GM12878 (cell line): ENCODE results near the gene AURKA. TPM values are rescaled to one million over a fixed set of nuclear protein-coding genes. Genes with fewer than 3 reads are reported as not detected.

Experiments
- ATAC-seq: fragments of 200-7000 bp; cut with Tn5 transposase; 3 replicates; pipeline ENCODE4 v1.9.1; 2020; ENCODE audit warnings: mild to moderate bottlenecking, moderate library complexity
- BruUV-seq: library from RNA; stranded (reverse); fragments of 400-500 nt; replicated peaks from 2 replicates; lab custom pipeline; 2021; lab: Mats Ljungman, UMichigan
- CTCF ChIA-PET: fragments of 300-600 bp; sonication (Branson Sonifier 250); formaldehyde crosslinking; extraction: SDS; loops from one replicate; lab custom pipeline; 2021; ENCODE audit warnings: inconsistent platforms; lab: Yijun Ruan, JAX
- POLR2A ChIA-PET: fragments of 350-600 bp; formaldehyde crosslinking; extraction: SDS; loops from one replicate; lab custom pipeline; 2021; ENCODE audit warnings: inconsistent platforms; lab: Charles Lee
- RAD21 ChIA-PET: fragments of 300-600 bp; sonication (Branson Sonifier 250); formaldehyde crosslinking; loops from one replicate; lab custom pipeline; 2023; ENCODE audit warnings: antibody characterized with exemption; ENCODE audit not compliant: unreplicated experiment; lab: Charles Lee
- SMC1A ChIA-PET: fragments of 300-600 bp; sonication (Branson Sonifier 250); formaldehyde crosslinking; loops from one replicate; lab custom pipeline; 2023; ENCODE audit not compliant: unreplicated experiment, uncharacterized antibody; lab: Charles Lee
- DNase-seq: peaks from one replicate; pipeline ENCODE4 v3.0.0-alpha.2; 2011; ENCODE audit warnings: low read depth, low spot score
- FAIRE-seq: peaks from 3 replicates; lab custom pipeline; 2011; peaks lifted over from hg19 to GRCh38; lab: Jason Lieb, UNC
- H2AFZ ChIP-seq: 2 replicates; pipeline ENCODE4 v1.6.0; 2011; ENCODE audit warnings: low read depth, low read length, control low read depth; ENCODE audit not compliant: control insufficient read depth
- H3K27ac ChIP-seq: 2 replicates; pipeline ENCODE4 v1.5.1; 2011; ENCODE audit warnings: control low read depth; ENCODE audit not compliant: control insufficient read depth, insufficient read depth
- H3K27me3 ChIP-seq, 2 experiments: replicated peaks in 1 of 2; 2 replicates each; pipeline versions ENCODE4 v1.6.0 to v1.6.1; 2011; ENCODE audit warnings: low read length in 1 of 2; ENCODE audit not compliant: control insufficient read depth in 2 of 2, insufficient read depth in 2 of 2
- H3K36me3 ChIP-seq, 2 experiments: 2 replicates each; pipeline ENCODE4 v1.5.1; 2011; ENCODE audit warnings: low read length in 1 of 2; ENCODE audit not compliant: control insufficient read depth in 2 of 2, insufficient read depth in 2 of 2
- H3K4me1 ChIP-seq: 2 replicates; pipeline ENCODE4 v1.6.1; 2011; ENCODE audit warnings: mild to moderate bottlenecking, low read length, moderate library complexity, mixed read lengths; ENCODE audit not compliant: control insufficient read depth, insufficient read depth
- H3K4me2 ChIP-seq: 2 replicates; pipeline ENCODE4 v1.6.0; 2011; ENCODE audit warnings: control low read depth; ENCODE audit not compliant: control insufficient read depth, insufficient read depth
- H3K4me3 ChIP-seq: fragments of 200-600 bp; sonication (generic); 2 replicates; pipeline ENCODE4 v1.5.1; 2016
- H3K79me2 ChIP-seq: 2 replicates; pipeline ENCODE4 v1.6.0; 2011; ENCODE audit warnings: low read length; ENCODE audit not compliant: control insufficient read depth, insufficient read depth
- H3K9ac ChIP-seq: 2 replicates; pipeline ENCODE4 v1.8.0; 2011; ENCODE audit warnings: low read length, control low read depth, mixed read lengths; ENCODE audit not compliant: control insufficient read depth, insufficient read depth
- H3K9me3 ChIP-seq: replicated peaks from 3 replicates; pipeline ENCODE4 v1.5.1; 2011; ENCODE audit warnings: mild to moderate bottlenecking, low read length; ENCODE audit not compliant: control insufficient read depth, insufficient read depth
- H4K20me1 ChIP-seq: 2 replicates; pipeline ENCODE4 v1.6.0; 2011; ENCODE audit not compliant: control insufficient read depth, insufficient read depth
- ASH2L ChIP-seq: fragments of 300-600, 200-600 bp; sonication (generic); IDR thresholded peaks from 2 replicates; pipeline ENCODE4 v1.6.1; 2017; ENCODE audit warnings: low read depth, mild to moderate bottlenecking, borderline replicate concordance
- BRCA1 ChIP-seq: IDR thresholded peaks from 2 replicates; pipeline ENCODE4 v1.6.1; 2011; ENCODE audit warnings: low read depth, low read length, improper control_type of control experiment
- CHD4 ChIP-seq: fragments of 200-600 bp; sonication (generic); IDR thresholded peaks from 2 replicates; pipeline ENCODE4 v1.6.1; 2016; ENCODE audit warnings: mild to moderate bottlenecking
- IRF4 ChIP-seq: IDR thresholded peaks from 2 replicates; pipeline ENCODE4 v1.6.1; 2011; ENCODE audit warnings: low read depth, low read length
- JUND ChIP-seq: IDR thresholded peaks from 2 replicates; pipeline ENCODE4 v1.6.1; 2012; ENCODE audit warnings: low read depth, mild to moderate bottlenecking, low read length, improper control_type of control experiment, moderate library complexity
- MXI1 ChIP-seq: fragments of 150-350 bp; IDR thresholded peaks from 2 replicates; pipeline ENCODE4 v1.6.1; 2011; ENCODE audit warnings: low read depth, mild to moderate bottlenecking, inconsistent platforms, low read length, improper control_type of control experiment
- NFYB ChIP-seq: IDR thresholded peaks from 2 replicates; pipeline ENCODE4 v1.6.1; 2011; ENCODE audit warnings: low read depth, mild to moderate bottlenecking, low read length, improper control_type of control experiment, moderate library complexity; ENCODE audit not compliant: insufficient read depth
- SIN3A ChIP-seq: IDR thresholded peaks from 2 replicates; pipeline ENCODE4 v1.6.1; 2012; ENCODE audit warnings: low read depth, low read length, improper control_type of control experiment
- STAT3 ChIP-seq: IDR thresholded peaks from 2 replicates; pipeline ENCODE4 v1.6.1; 2011; ENCODE audit warnings: low read depth, low read length, improper control_type of control experiment
- ZBED1 ChIP-seq: IDR thresholded peaks from 2 replicates; pipeline ENCODE4 v1.6.1; 2016; ENCODE audit warnings: borderline replicate concordance
- ZNF24 ChIP-seq: fragments of 450-650 bp; IDR thresholded peaks from 2 replicates; pipeline ENCODE4 v1.6.1; 2017; ENCODE audit warnings: antibody characterized with exemption, mild to moderate bottlenecking
- ZNF274 ChIP-seq: IDR thresholded peaks from one replicate; pipeline ENCODE4 v1.8.0; 2011; ENCODE audit not compliant: insufficient read length, insufficient read depth
- WGBS: methylation state at CpG from one replicate; pipeline ENCODE4 v1.1.6; 2016; ENCODE audit warnings: low lambda C conversion rate; ENCODE audit not compliant: insufficient replicate concordance, insufficient coverage; ENCODE audit errors: missing lambda C conversion rate; 5-methylcytosine and 5-hydroxymethylcytosine counted together
- in situ Hi-C: fragments of 300-500 bp; cut with MboI; formaldehyde crosslinking; loops from 9 replicates; pipeline ENCODE4 v1.14.3; 2018; ENCODE audit warnings: mixed read lengths
- intact Hi-C: fragments of 100-400 bp; cut with micrococcal nuclease; formaldehyde crosslinking; loops from one replicate; pipeline ENCODE4 v1.14.2; 2022; ENCODE audit not compliant: unreplicated experiment
- polyA plus RNA-seq, 11 experiments: library from polyadenylated mRNA; depleted of rRNA in 4 of 11; unstranded in 6 of 11; stranded (reverse) in 5 of 11; fragments of >200 nt; fragmentation: Nextera tagmentation in 4 of 11; fragmentation: Illumina TruSeq in 1 of 11; extraction: Ambion mirVana in 4 of 11; extraction: Trizol in 1 of 11; gene quantifications; 1 replicate in 1 of 11; 2 replicates in 10 of 11; pipeline versions ENCODE4 v1.2.1 to v1.2.3, GENCODE V29; 2011 to 2016; ENCODE audit warnings: inconsistent platforms in 2 of 11, missing spikeins in 2 of 11, low read depth in 1 of 11
- total RNA-seq, 4 experiments: library from RNA; depleted of rRNA in 3 of 4; stranded (reverse); fragments of >200 nt in 3 of 4; fragmentation: Illumina TruSeq in 1 of 4; extraction: Trizol in 1 of 4; gene quantifications; 2 replicates each; pipeline versions ENCODE4 v1.2.1 to v1.2.3, GENCODE V29; 2013 to 2021
- TF ChIP-seq, protein P1 (sequence below): IDR thresholded peaks from 2 replicates; pipeline ENCODE4 v1.6.1; 2011; ENCODE audit warnings: mild to moderate bottlenecking, low read depth, low read length, moderate library complexity; ENCODE audit not compliant: insufficient replicate concordance
- TF ChIP-seq, protein P2 (sequence below): IDR thresholded peaks from 2 replicates; pipeline ENCODE4 v1.6.1; 2012; ENCODE audit warnings: mild to moderate bottlenecking, low read depth, low read length
- TF ChIP-seq, protein P3 (sequence below): IDR thresholded peaks from 2 replicates; pipeline ENCODE4 v1.6.1; 2011; ENCODE audit warnings: borderline replicate concordance, low read depth, mild to moderate bottlenecking, moderate library complexity, mixed read lengths, low read length; ENCODE audit not compliant: insufficient read depth; ENCODE audit errors: extremely low read length
- TF ChIP-seq, protein P4 (sequence below): fragments of 450-650 bp; IDR thresholded peaks from 2 replicates; pipeline ENCODE4 v1.6.1; 2014; ENCODE audit warnings: mild to moderate bottlenecking

AURKA gene
- total and polyA plus RNA-seq, 10 of the 15 experiments (the other 5 are each of a cell fraction or from before 2014, with no cell fraction given), result 57.3 to 122 (median 73.4) TPM

DNA sequence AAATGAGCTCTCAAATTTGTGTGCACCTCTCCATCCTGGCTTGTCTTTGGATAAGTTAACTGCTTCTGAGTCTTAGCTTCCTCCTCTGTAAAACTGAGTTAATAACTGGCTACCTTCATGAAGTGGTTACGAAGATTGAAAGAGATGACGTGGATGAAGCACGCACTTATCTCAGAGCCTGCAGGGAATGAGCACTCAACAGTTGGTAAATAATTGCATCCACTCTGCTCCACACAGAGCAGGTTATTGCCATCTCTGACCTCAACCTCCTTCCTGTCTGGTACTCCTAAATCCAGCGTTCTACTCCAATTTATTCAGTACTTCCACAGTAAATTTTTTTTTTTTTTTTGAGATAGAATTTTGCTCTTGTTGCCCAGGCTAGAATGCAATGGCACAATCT, 6.9 kb downstream of the AURKA start:
- TF ChIP-seq CHD4 (no peak), JUND (no peak), BRCA1 (no peak), ZNF24 (no peak), ASH2L (no peak), SIN3A (no peak), NFYB (no peak), MXI1 (no peak), ZBED1 (no peak), ZNF274 (no peak), STAT3 (no peak), IRF4 (no peak)
- TF ChIP-seq, protein P1, sequence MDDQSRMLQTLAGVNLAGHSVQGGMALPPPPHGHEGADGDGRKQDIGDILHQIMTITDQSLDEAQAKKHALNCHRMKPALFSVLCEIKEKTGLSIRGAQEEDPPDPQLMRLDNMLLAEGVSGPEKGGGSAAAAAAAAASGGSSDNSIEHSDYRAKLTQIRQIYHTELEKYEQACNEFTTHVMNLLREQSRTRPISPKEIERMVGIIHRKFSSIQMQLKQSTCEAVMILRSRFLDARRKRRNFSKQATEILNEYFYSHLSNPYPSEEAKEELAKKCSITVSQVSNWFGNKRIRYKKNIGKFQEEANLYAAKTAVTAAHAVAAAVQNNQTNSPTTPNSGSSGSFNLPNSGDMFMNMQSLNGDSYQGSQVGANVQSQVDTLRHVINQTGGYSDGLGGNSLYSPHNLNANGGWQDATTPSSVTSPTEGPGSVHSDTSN, result no peak
- TF ChIP-seq, protein P2, sequence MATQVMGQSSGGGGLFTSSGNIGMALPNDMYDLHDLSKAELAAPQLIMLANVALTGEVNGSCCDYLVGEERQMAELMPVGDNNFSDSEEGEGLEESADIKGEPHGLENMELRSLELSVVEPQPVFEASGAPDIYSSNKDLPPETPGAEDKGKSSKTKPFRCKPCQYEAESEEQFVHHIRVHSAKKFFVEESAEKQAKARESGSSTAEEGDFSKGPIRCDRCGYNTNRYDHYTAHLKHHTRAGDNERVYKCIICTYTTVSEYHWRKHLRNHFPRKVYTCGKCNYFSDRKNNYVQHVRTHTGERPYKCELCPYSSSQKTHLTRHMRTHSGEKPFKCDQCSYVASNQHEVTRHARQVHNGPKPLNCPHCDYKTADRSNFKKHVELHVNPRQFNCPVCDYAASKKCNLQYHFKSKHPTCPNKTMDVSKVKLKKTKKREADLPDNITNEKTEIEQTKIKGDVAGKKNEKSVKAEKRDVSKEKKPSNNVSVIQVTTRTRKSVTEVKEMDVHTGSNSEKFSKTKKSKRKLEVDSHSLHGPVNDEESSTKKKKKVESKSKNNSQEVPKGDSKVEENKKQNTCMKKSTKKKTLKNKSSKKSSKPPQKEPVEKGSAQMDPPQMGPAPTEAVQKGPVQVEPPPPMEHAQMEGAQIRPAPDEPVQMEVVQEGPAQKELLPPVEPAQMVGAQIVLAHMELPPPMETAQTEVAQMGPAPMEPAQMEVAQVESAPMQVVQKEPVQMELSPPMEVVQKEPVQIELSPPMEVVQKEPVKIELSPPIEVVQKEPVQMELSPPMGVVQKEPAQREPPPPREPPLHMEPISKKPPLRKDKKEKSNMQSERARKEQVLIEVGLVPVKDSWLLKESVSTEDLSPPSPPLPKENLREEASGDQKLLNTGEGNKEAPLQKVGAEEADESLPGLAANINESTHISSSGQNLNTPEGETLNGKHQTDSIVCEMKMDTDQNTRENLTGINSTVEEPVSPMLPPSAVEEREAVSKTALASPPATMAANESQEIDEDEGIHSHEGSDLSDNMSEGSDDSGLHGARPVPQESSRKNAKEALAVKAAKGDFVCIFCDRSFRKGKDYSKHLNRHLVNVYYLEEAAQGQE, result no peak
- TF ChIP-seq, protein P3, sequence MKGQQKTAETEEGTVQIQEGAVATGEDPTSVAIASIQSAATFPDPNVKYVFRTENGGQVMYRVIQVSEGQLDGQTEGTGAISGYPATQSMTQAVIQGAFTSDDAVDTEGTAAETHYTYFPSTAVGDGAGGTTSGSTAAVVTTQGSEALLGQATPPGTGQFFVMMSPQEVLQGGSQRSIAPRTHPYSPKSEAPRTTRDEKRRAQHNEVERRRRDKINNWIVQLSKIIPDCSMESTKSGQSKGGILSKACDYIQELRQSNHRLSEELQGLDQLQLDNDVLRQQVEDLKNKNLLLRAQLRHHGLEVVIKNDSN, result no peak
- TF ChIP-seq, protein P4, sequence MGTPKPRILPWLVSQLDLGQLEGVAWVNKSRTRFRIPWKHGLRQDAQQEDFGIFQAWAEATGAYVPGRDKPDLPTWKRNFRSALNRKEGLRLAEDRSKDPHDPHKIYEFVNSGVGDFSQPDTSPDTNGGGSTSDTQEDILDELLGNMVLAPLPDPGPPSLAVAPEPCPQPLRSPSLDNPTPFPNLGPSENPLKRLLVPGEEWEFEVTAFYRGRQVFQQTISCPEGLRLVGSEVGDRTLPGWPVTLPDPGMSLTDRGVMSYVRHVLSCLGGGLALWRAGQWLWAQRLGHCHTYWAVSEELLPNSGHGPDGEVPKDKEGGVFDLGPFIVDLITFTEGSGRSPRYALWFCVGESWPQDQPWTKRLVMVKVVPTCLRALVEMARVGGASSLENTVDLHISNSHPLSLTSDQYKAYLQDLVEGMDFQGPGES, result no peak
- in situ Hi-C loops, result no loop called here
- Histone ChIP-seq H3K4me3 (no peak overlapping the region), H3K4me1 (no peaks in the 10 kb centered on the region), H3K9ac (no peak overlapping the region), H4K20me1 (peaks cover 3% of the 10 kb centered on the region), H2AFZ (no peak overlapping the region), H3K27me3 (no peaks in the 10 kb centered on the region), H3K9me3 (no peaks in the 10 kb centered on the region), H3K79me2 (peaks cover 24% of the 10 kb centered on the region), H3K27ac (no peak overlapping the region), H3K36me3 (peaks cover 10 to 33% of the 10 kb centered on the region in 2 experiments), H3K4me2 (no peak overlapping the region)
- ATAC-seq (no peak), FAIRE-seq (no peak), DNase-seq (no peak)
- RAD21 ChIA-PET, result no interaction called here
- CTCF ChIA-PET, result interaction anchor here (0.5 to 1.0 kb wide), 3 partner anchors 10 to 1452 kb away, joined by 3 read pairs; no protein-coding TSS in a partner anchor
- BruUV-seq, result no TSS peak
- POLR2A ChIA-PET, result no interaction called here
- intact Hi-C loops, result no loop called here
- SMC1A ChIA-PET, result interaction anchor here (1.4 to 3.4 kb wide), 3 partner anchors 9 to 17 kb away, joined by 4 to 10 read pairs (median 10); no protein-coding TSS in a partner anchor
- 97% methylated on average over 4 of the region's 4 CpGs for WGBS
